Panc1 (cell line): Measurements from ENCODE around the gene FEM1B. TPM values are rescaled to one million over a fixed set of nuclear protein-coding genes. Genes with fewer than 3 reads are reported as not detected.

Source experiments
- ATAC-seq: fragments of 200-7000 bp; cut with Tn5 transposase; 2 replicates; pipeline ENCODE4 v1.9.1; 2020; ENCODE audit warnings: mild to moderate bottlenecking, moderate library complexity
- BruUV-seq: library from RNA; stranded (reverse); fragments of 400-500 nt; replicated peaks from 2 replicates; lab custom pipeline; 2021; lab: Mats Ljungman, UMichigan
- CTCF ChIA-PET: fragments of 300-600 bp; sonication (Branson Sonifier 250); formaldehyde crosslinking; loops from one replicate; lab custom pipeline; 2022; ENCODE audit warnings: antibody characterized with exemption; lab: Charles Lee
- POLR2A ChIA-PET: fragments of 300-600 bp; sonication (Branson Sonifier 250); formaldehyde crosslinking; loops from one replicate; lab custom pipeline; 2022; ENCODE audit warnings: antibody characterized with exemption; lab: Charles Lee
- DNase-seq: peaks from one replicate; pipeline ENCODE4 v3.0.0-alpha.2; 2010; ENCODE audit warnings: low read depth, low spot score
- H3K27ac ChIP-seq: 2 replicates; pipeline ENCODE4 v1.5.1; 2011; ENCODE audit warnings: mild to moderate bottlenecking, low read length, inconsistent platforms
- H3K27me3 ChIP-seq: fragments of 200-500 bp; sonication (Bioruptor generic); 2 replicates; pipeline ENCODE4 v1.6.0; 2014; ENCODE audit warnings: low read length, inconsistent platforms; ENCODE audit not compliant: control insufficient read depth, insufficient read depth
- H3K36me3 ChIP-seq: fragments of 200-500 bp; sonication (Bioruptor generic); 2 replicates; pipeline ENCODE4 v1.5.1; 2014; ENCODE audit warnings: inconsistent platforms, mild to moderate bottlenecking, low read length, moderate library complexity; ENCODE audit not compliant: control insufficient read depth, insufficient read depth
- H3K4me1 ChIP-seq: 2 replicates; pipeline ENCODE4 v1.5.1; 2011; ENCODE audit warnings: inconsistent platforms, mild to moderate bottlenecking, low read length, moderate library complexity; ENCODE audit not compliant: control insufficient read depth, insufficient read depth
- H3K4me3 ChIP-seq, 2 experiments: 2 replicates each; pipeline ENCODE4 v1.5.1; 2011 to 2012; ENCODE audit warnings: low read depth in 2 of 2, low read length in 2 of 2, mild to moderate bottlenecking in 2 of 2, inconsistent platforms in 1 of 2, moderate library complexity in 1 of 2
- H3K9me3 ChIP-seq: fragments of 200-500 bp; sonication (Bioruptor generic); 2 replicates; pipeline ENCODE4 v1.5.1; 2014; ENCODE audit warnings: low read depth, mild to moderate bottlenecking, inconsistent platforms, low read length, moderate library complexity; ENCODE audit not compliant: control insufficient read depth, insufficient read depth
- POLR2AphosphoS5 ChIP-seq: IDR thresholded peaks from 2 replicates; pipeline ENCODE4 v1.6.1; 2012; ENCODE audit warnings: mild to moderate bottlenecking, low read depth, low read length, moderate library complexity
- REST ChIP-seq, 2 experiments: IDR thresholded peaks; 2 replicates each; pipeline ENCODE4 v1.6.1; 2011 to 2012; ENCODE audit warnings: low read depth in 2 of 2, control low read depth in 1 of 2, low read length in 1 of 2, mild to moderate bottlenecking in 1 of 2, moderate library complexity in 1 of 2; ENCODE audit not compliant: insufficient read depth in 1 of 2
- SIN3A ChIP-seq: IDR thresholded peaks from 2 replicates; pipeline ENCODE4 v1.6.1; 2012; ENCODE audit warnings: low read depth, mild to moderate bottlenecking, low read length, moderate library complexity, borderline replicate concordance; ENCODE audit not compliant: insufficient read depth
- TCF7L2 ChIP-seq: IDR thresholded peaks from 2 replicates; pipeline ENCODE4 v1.6.1; 2011; ENCODE audit warnings: mild to moderate bottlenecking, low read depth, low read length, inconsistent platforms
- in situ Hi-C: cut with HindIII; loops from 2 replicates; pipeline ENCODE4 v1.10.0; 2016; ENCODE audit warnings: low sequenced_read_pairs, low pct_unique_long_range_greater_than_20kb
- intact Hi-C: fragments of 100-400 bp; cut with micrococcal nuclease; formaldehyde crosslinking; loops from one replicate; pipeline ENCODE4 v1.10.0; 2022; ENCODE audit not compliant: unreplicated experiment
- total RNA-seq: library from RNA; stranded (reverse); gene quantifications from one replicate; pipeline ENCODE4 v1.2.1, GENCODE V29; 2021; ENCODE audit not compliant: unreplicated experiment
- TF ChIP-seq, protein P1 (sequence below): fragments of 450-650 bp; IDR thresholded peaks from 2 replicates; pipeline ENCODE4 v1.5.1; 2017; ENCODE audit warnings: mild to moderate bottlenecking

FEM1B gene
- total RNA-seq, 1 experiment from 2014 or later = 34.8 TPM

DNA sequence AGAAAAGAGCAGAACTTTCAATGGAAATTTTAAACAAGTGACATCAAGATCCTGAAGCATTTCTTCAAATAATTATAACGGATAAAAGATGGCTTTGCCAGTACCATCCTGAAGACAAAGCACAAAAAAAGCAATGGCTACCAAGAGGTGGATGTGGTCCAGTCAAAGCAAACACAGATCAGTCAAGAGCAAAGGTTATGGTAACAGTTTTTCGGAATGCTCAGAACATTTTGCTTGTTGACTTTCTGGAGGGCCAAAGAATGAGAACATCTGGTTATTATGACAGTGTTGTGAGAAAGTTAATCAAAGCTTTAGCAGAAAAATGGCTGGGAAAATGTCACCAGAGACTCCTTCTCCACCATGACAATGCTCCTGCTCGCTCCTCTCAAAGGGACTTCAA is 31.5 kb downstream of the FEM1B start:
- POLR2A ChIA-PET = no interaction called here
- H3K4me3 ChIP-seq = no peak overlapping the region
- H3K27ac ChIP-seq = no peak overlapping the region
- no peaks in the 10 kb centered on the region for H3K4me1 ChIP-seq
- DNase-seq (no peak), ATAC-seq (no peak)
- no TSS peak for BruUV-seq
- no peak for TF ChIP-seq POLR2AphosphoS5
- no peak for TF ChIP-seq REST (IDR thresholded peaks at IDR 0.05; ENCODE audit: insufficient read depth in 1 of 2, low read depth in 2 of 2, low read length in 1 of 2)
- no peak for TF ChIP-seq SIN3A
- TF ChIP-seq, protein P1, sequence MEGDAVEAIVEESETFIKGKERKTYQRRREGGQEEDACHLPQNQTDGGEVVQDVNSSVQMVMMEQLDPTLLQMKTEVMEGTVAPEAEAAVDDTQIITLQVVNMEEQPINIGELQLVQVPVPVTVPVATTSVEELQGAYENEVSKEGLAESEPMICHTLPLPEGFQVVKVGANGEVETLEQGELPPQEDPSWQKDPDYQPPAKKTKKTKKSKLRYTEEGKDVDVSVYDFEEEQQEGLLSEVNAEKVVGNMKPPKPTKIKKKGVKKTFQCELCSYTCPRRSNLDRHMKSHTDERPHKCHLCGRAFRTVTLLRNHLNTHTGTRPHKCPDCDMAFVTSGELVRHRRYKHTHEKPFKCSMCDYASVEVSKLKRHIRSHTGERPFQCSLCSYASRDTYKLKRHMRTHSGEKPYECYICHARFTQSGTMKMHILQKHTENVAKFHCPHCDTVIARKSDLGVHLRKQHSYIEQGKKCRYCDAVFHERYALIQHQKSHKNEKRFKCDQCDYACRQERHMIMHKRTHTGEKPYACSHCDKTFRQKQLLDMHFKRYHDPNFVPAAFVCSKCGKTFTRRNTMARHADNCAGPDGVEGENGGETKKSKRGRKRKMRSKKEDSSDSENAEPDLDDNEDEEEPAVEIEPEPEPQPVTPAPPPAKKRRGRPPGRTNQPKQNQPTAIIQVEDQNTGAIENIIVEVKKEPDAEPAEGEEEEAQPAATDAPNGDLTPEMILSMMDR = no peak
- no peak for TF ChIP-seq TCF7L2
- H3K9me3 ChIP-seq = no peaks in the 10 kb centered on the region
- H3K36me3 ChIP-seq = no peaks in the 10 kb centered on the region
- intact Hi-C loops (loop anchor here (5.0 kb wide), 2 partner anchors 73 to 238 kb away; no protein-coding TSS in a partner anchor), in situ Hi-C loops (no loop called here)
- CTCF ChIA-PET = no interaction called here
- H3K27me3 ChIP-seq = no peaks in the 10 kb centered on the region

DNA sequence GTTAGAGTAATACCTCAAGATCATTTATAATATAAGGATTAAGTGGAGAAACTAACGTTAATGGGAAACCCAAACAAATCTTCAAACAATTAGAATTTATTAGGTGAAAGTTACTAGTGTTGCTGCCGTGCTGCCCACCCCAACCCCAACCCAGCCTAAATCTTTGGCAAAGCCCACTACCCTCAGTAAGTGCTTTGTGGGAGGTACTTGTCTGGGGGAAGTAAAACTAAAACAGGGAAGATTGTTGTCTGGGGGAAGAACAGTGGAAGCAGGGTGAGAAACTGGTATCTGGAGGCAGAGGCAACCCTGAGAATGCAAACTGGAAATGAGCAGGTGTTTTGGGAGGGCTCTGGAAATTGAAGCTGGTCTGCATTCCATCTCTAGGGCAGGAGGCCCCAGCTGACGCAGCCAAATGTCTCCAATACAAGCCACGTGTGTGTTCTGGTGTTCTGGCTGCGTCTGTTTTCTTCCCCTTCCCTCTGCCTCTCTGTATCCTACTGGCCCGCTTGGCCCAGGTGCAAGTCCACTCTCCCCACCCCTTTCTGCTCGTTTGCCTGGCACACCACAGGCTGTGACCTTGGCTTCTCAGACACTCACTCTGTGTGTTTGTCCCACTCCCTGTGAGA is 32.7 kb downstream of the FEM1B start:
- H3K27me3 ChIP-seq = no peaks in the 10 kb centered on the region
- intact Hi-C loops = no loop called here
- H3K36me3 ChIP-seq = no peaks in the 10 kb centered on the region
- POLR2A ChIA-PET = no interaction called here
- no peaks in the 10 kb centered on the region for H3K4me1 ChIP-seq
- CTCF ChIA-PET = no interaction called here
- TF ChIP-seq, protein P1 = no peak
- no peak for TF ChIP-seq REST (IDR thresholded peaks at IDR 0.05; ENCODE audit: insufficient read depth in 1 of 2, low read depth in 2 of 2, low read length in 1 of 2)
- TF ChIP-seq TCF7L2 = no peak
- TF ChIP-seq SIN3A = no peak
- TF ChIP-seq POLR2AphosphoS5 = no peak
- H3K27ac ChIP-seq = no peak overlapping the region
- BruUV-seq = no TSS peak
- no peaks in the 10 kb centered on the region for H3K9me3 ChIP-seq
- no peak overlapping the region for H3K4me3 ChIP-seq
- no peak for ATAC-seq
- no peak for DNase-seq
- in situ Hi-C loops = no loop called here
